Activated naive CD8-positive, alpha-beta T cell treated with anti-CD3 and anti-CD28 coated beads, Interleukin-2, amount 50 U/mL, for 24 hours (primary cell): ENCODE measurements around the gene PERCC1.
A peak's percentile ranks its signal among the peaks of the same experiment; 100 is the strongest.

ENCODE experiments used
- ATAC-seq: fragments of 150-1000 bp; cut with Tn5 transposase; one replicate; pipeline ENCODE4 v1.10.0; 2021
- DNase-seq: peaks from one replicate; pipeline ENCODE4 v3.0.0; 2021
- H3K27ac Mint-ChIP-seq: one replicate; pipeline ENCODE4 v1.8.0; 2021; ENCODE audit warnings: mild to moderate bottlenecking, mixed read lengths
- H3K27me3 Mint-ChIP-seq: one replicate; pipeline ENCODE4 v1.8.0; 2021; ENCODE audit warnings: mixed read lengths
- H3K36me3 Mint-ChIP-seq: one replicate; pipeline ENCODE4 v1.8.0; 2021; ENCODE audit warnings: low read depth, mixed read lengths
- H3K4me1 Mint-ChIP-seq: one replicate; pipeline ENCODE4 v1.8.0; 2021; ENCODE audit warnings: mixed read lengths
- H3K4me3 Mint-ChIP-seq: one replicate; pipeline ENCODE4 v1.8.0; 2021; ENCODE audit warnings: mild to moderate bottlenecking, moderate library complexity, mixed read lengths
- H3K9me3 Mint-ChIP-seq: one replicate; pipeline ENCODE4 v1.8.0; 2021; ENCODE audit warnings: mixed read lengths

PERCC1 gene

DNA sequence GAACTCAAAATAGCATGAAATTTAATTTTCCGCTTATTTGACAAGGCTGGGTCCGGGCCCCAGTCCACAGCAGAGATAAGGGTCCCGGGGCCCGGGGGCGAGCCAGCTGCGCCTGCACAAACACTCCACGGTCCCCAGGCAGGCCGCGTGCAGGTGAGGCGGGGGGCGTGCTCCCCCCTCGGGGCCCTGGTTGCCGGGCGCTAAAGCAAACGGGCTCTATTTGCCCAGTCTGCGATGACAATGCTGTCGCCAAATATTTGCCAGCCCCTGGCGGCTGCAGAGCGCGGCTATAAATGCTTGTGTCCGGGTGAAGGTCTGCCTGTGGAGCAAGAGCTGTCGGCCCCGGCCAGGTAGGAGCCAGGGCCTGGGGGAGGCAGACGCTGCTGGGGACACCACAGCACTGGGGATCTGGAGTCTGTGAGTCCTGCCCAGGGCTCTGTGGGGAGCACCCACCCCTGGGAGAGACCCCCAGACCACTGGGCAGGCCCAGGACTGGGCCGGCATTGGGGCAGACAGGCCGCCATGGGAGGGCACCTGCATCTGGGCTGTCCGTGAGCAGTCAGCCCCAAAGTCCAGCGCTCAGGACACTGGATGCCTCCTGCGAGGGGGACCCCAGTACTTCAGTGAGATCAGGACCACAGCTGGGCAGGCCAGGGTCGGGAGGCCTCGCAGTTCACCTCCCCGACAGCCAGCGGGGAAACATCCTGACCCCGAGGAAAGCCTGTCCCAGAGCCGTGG is at the start of gene PERCC1:
Gene PERCC1 (plus strand): TSS at position 320 of the 738 bp plus-strand sequence. CDS start 1,516 bp downstream, outside the sequence.
- Mint-ChIP-seq H3K27me3 (no peaks in the 10 kb centered on the region), H3K36me3 (no peaks in the 10 kb centered on the region), H3K9me3 (no peaks in the 10 kb centered on the region), H3K4me3 (peak within 1 kb of the TSS; percentile 29), H3K27ac (no peak within 1 kb of the TSS), H3K4me1 (no peaks in the 10 kb centered on the region)
- ATAC-seq, result no peak
- DNase-seq, result no peak

DNA sequence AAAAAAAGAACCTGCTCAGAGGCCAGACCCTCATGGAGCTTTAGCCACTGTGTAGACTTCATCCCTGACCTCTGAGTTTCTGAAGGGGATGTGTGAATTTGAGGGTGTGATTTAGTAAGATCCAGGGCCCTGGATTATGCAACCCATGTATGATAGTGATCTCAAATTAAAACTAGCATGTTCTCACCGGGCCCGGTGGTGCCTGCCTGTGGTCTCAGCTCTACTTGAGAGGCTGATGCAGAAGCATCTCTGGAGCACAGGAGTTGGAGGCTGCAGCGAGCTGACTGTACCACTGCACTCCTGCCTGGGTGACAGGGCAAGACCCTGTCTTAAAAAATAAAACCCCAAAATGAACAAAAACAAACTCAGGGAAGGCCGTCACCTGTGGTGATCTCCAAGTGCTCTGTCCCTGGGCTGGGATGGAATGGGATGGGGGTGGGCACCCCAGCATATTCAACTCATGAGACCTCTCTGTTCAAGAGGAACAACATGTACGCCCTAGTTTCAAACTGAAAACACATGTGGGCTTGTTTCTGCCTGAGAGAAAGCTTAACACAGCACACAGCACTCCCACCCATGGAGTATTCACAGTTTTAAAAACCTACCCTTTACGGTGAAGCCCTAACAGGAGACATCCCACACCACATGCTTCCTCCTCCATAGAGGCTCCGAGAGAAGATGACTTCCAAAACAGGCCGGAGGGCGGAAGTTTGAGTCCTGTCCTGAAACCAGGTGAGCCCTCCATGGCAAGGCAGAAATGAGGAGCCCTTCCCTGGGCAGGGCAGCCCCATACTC is 49.1 kb upstream of the PERCC1 start:
- ATAC-seq (no peak), DNase-seq (no peak)
- Mint-ChIP-seq H3K9me3 (no peaks in the 10 kb centered on the region), H3K27ac (no peak overlapping the region), H3K4me1 (peaks cover 13% of the 10 kb centered on the region), H3K36me3 (peaks cover 6% of the 10 kb centered on the region), H3K27me3 (no peaks in the 10 kb centered on the region), H3K4me3 (no peak overlapping the region)

GRCh38 chr16:1383556-1383955 is 47.3 kb upstream of the PERCC1 start:
- H3K9me3 Mint-ChIP-seq, result no peaks in the 10 kb centered on the region
- ATAC-seq, result no peak
- H3K4me1 Mint-ChIP-seq, result peaks cover 8% of the 10 kb centered on the region
- peaks cover 6% of the 10 kb centered on the region for H3K36me3 Mint-ChIP-seq
- no peak overlapping the region for H3K4me3 Mint-ChIP-seq
- no peaks in the 10 kb centered on the region for H3K27me3 Mint-ChIP-seq
- no peak for DNase-seq
- no peak overlapping the region for H3K27ac Mint-ChIP-seq

DNA sequence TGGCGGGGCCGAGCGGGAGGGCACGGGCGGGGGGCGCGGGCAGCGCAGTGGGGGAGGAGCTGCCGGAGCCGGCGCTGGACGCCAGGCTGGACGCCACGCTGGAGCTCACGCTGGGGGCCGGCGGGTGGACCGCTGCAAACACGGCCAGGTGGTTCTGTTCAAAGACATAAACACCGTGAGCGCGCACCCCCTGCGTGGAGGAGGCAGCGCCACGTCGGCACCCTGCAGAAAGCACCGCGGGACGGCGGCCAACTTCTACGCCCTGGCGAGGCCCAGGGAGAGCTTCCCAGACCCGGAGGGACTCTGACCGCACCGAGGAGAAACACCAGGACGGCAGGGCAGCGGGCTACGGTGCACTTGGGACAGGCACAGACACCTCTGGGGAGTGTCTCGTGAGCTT is 45.6 kb upstream of the PERCC1 start:
- Mint-ChIP-seq H3K4me1 (peaks cover under 1% of the 10 kb centered on the region), H3K9me3 (no peaks in the 10 kb centered on the region), H3K4me3 (no peak overlapping the region), H3K36me3 (peaks cover 3% of the 10 kb centered on the region), H3K27me3 (no peaks in the 10 kb centered on the region), H3K27ac (no peak overlapping the region)
- DNase-seq (no peak), ATAC-seq (no peak)

- Mint-ChIP-seq H3K4me1 (no peaks in the 10 kb centered on the region), H3K27ac (no peak overlapping the region), H3K36me3 (peaks cover 5% of the 10 kb centered on the region), H3K9me3 (no peaks in the 10 kb centered on the region), H3K27me3 (no peaks in the 10 kb centered on the region), H3K4me3 (no peak overlapping the region)
- DNase-seq (no peak), ATAC-seq (no peak)
Measured at GRCh38 chr16:1387331-1387730, 43.5 kb upstream of the PERCC1 start.

DNA sequence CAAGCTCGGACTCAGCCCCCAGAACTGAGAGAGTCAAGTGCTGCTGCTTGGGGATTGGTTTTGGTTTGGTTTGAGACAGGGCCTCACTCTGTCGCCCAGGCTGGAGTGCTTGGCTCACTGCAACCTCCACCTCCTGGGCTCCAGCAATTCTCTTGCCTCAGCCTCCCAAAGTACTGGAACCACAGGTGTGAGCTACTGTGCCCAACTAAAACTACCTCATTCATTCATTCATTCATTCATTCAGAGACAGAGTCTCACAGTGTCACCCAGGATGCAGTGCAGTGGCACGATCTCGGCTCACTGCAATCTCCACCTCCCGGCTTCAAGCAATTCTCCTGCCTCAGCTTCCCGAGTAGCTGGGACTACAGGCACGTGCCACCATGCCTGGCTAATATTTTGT is 41.1 kb upstream of the PERCC1 start:
- no peaks in the 10 kb centered on the region for H3K9me3 Mint-ChIP-seq
- no peaks in the 10 kb centered on the region for H3K27me3 Mint-ChIP-seq
- no peaks in the 10 kb centered on the region for H3K4me1 Mint-ChIP-seq
- H3K27ac Mint-ChIP-seq, result no peak overlapping the region
- peaks cover 4% of the 10 kb centered on the region for H3K36me3 Mint-ChIP-seq
- ATAC-seq, result no peak
- no peak for DNase-seq
- no peak overlapping the region for H3K4me3 Mint-ChIP-seq

GRCh38 chr16:1390239-1390779 is 40.6 kb upstream of the PERCC1 start:
- H3K36me3 Mint-ChIP-seq, result peaks cover 2% of the 10 kb centered on the region
- no peaks in the 10 kb centered on the region for H3K4me1 Mint-ChIP-seq
- H3K9me3 Mint-ChIP-seq, result no peaks in the 10 kb centered on the region
- H3K27ac Mint-ChIP-seq, result no peak overlapping the region
- ATAC-seq (no peak), DNase-seq (no peak)
- H3K4me3 Mint-ChIP-seq, result no peak overlapping the region
- H3K27me3 Mint-ChIP-seq, result no peaks in the 10 kb centered on the region

GRCh38 chr16:1392826-1393225 is 38.1 kb upstream of the PERCC1 start:
- H3K27me3 Mint-ChIP-seq, result no peaks in the 10 kb centered on the region
- no peak for DNase-seq
- no peak for ATAC-seq
- H3K4me1 Mint-ChIP-seq, result no peaks in the 10 kb centered on the region
- no peak overlapping the region for H3K27ac Mint-ChIP-seq
- no peak overlapping the region for H3K4me3 Mint-ChIP-seq
- peaks cover 2% of the 10 kb centered on the region for H3K36me3 Mint-ChIP-seq
- no peaks in the 10 kb centered on the region for H3K9me3 Mint-ChIP-seq

DNA sequence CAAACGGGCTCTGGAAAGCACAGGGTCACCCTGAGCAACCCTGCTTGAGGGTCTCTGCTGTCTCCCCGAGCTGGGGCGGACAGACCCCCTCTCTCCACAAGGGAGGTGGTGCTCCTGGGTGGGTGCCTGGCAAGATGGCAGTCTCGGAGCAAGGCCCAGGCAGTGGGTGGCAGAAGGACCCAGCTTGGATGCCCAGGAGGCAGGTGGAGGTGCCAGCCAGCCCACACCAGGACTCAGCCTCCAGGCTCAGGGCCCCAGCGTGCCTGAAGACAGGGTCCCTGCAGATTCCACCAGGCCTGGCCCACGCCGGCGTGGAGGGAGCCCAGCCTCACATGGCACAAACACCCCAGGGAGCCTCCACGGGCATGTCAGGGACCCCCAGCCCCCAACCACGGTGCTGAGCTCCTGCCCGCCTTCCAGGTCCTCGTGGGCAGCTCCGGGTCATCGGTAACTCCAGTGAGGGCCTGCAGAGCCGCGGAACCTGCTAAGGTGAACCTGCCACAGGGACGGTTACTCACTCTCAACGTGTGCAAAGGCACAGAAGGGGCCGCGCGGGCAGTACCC is 37.2 kb upstream of the PERCC1 start:
- Mint-ChIP-seq H3K4me1 (no peaks in the 10 kb centered on the region), H3K4me3 (no peak overlapping the region), H3K27me3 (no peaks in the 10 kb centered on the region), H3K9me3 (no peaks in the 10 kb centered on the region), H3K27ac (no peak overlapping the region), H3K36me3 (peaks cover 2% of the 10 kb centered on the region)
- no peak for DNase-seq
- ATAC-seq, result no peak

DNA sequence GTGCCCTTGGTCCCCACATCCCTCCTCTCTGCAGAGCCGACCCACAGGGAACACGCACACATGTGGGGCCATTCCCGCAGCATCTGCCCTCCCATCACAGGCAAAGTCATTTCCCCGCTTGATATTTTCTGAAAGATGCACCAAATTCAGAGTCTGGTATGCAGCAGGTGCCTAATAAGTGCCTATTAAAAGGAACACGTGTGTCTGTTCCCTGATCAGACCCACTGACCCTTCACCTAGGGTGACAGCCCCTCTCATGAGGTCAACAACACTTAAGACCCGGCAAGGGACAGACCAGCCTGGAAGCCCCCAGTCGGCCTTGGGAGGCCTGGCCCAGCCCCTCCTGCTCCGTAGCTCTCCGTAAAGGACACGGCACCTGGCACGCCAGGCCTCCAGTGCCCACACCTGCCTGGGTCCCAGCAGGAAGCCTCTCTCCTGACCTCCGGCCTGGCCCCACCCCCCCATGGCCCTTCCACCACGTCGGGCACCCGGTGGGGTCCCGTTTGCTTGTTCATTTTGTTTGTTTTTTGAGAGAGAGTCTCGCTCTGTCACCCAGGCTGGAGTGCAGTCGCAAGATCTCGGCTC is 36.4 kb upstream of the PERCC1 start:
- Mint-ChIP-seq H3K4me3 (no peak overlapping the region), H3K9me3 (no peaks in the 10 kb centered on the region), H3K4me1 (no peaks in the 10 kb centered on the region), H3K27ac (no peak overlapping the region), H3K27me3 (no peaks in the 10 kb centered on the region), H3K36me3 (peaks cover 2% of the 10 kb centered on the region)
- ATAC-seq (no peak), DNase-seq (no peak)

GRCh38 chr16:1395444-1396031 is 35.3 kb upstream of the PERCC1 start:
- Mint-ChIP-seq H3K36me3 (peaks cover 2% of the 10 kb centered on the region), H3K27me3 (no peaks in the 10 kb centered on the region), H3K9me3 (no peaks in the 10 kb centered on the region), H3K4me1 (no peaks in the 10 kb centered on the region), H3K4me3 (no peak overlapping the region), H3K27ac (no peak overlapping the region)
- ATAC-seq, result no peak
- DNase-seq, result no peak

DNA sequence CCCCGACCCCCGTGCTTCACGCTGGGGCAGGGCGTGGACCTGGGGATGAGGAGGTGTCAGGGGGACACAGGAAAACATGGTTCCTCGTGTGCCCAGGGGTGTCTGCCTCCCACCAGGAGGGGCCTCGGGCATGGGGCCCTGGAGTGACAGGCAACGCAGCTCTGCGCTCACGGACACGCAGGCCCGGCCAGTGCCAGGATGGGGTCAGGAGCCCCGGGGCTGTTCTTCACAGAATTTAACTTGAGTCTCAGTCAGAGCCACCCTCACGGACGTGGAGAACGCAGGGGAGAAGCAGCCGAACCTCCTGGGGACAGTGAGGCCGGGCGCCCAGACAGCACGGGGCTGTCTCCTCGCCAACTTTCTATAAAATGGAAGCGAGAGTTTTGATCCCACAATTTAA is 33.1 kb upstream of the PERCC1 start:
- Mint-ChIP-seq H3K4me3 (no peak overlapping the region), H3K27ac (no peak overlapping the region), H3K9me3 (no peaks in the 10 kb centered on the region), H3K4me1 (no peaks in the 10 kb centered on the region), H3K36me3 (no peaks in the 10 kb centered on the region), H3K27me3 (no peaks in the 10 kb centered on the region)
- DNase-seq (no peak), ATAC-seq (no peak)

DNA sequence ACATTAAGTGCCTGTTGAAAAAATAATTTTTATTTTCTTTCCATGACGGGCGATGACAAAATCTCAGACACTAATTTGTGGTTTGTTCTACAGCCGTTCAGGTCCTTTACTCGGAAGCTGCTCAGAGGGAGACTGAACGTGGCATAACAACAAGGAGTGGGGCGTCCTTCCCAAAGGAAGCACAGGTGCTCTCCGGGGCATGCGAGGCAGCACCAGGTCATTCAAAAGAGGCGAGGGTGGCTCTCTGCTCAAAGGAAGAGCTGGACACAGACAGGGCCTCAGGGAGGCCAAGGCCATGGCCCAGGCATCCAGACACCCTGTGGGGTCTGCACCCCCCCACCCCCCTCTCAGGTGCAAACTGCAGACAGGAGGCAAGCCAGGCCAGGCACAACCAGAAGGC is 32.5 kb upstream of the PERCC1 start:
- Mint-ChIP-seq H3K4me1 (no peaks in the 10 kb centered on the region), H3K9me3 (no peaks in the 10 kb centered on the region), H3K4me3 (no peak overlapping the region), H3K27ac (no peak overlapping the region), H3K36me3 (no peaks in the 10 kb centered on the region), H3K27me3 (no peaks in the 10 kb centered on the region)
- DNase-seq, result no peak
- ATAC-seq, result no peak

GRCh38 chr16:1398826-1399581 is 31.9 kb upstream of the PERCC1 start:
- Mint-ChIP-seq H3K36me3 (no peaks in the 10 kb centered on the region), H3K4me1 (no peaks in the 10 kb centered on the region), H3K9me3 (no peaks in the 10 kb centered on the region), H3K27ac (no peak overlapping the region), H3K4me3 (no peak overlapping the region), H3K27me3 (no peaks in the 10 kb centered on the region)
- no peak for DNase-seq
- ATAC-seq, result no peak
